HG02588 (cell line): ENCODE data around the gene TTC34.

ENCODE experiments used
- ATAC-seq: cut with Tn5 transposase; IDR thresholded peaks from one replicate; pipeline ENCODE4 v1.9.1; 2021; ENCODE audit warnings: mild to moderate bottlenecking, moderate library complexity; ENCODE audit not compliant: unreplicated experiment

The TTC34 gene

GRCh38 chr1:2607641-2608091 lies 193.8 kb downstream of the TTC34 start:
- ATAC-seq, result no peak

GRCh38 chr1:2606881-2607621 lies 194.4 kb downstream of the TTC34 start:
- ATAC-seq, result no peak

- no peak for ATAC-seq
These were observed 195.1 kb downstream of the TTC34 start for GRCh38 chr1:2606396-2606880.

- no peak for ATAC-seq
These were observed 195.7 kb downstream of the TTC34 start for GRCh38 chr1:2605509-2606395.

GRCh38 chr1:2604844-2605508 lies 196.5 kb downstream of the TTC34 start:
- ATAC-seq, result no peak

GRCh38 chr1:2604156-2604843 lies 197.2 kb downstream of the TTC34 start:
- ATAC-seq, result no peak

- no peak for ATAC-seq
These were observed 197.9 kb downstream of the TTC34 start for GRCh38 chr1:2603521-2604155.

GRCh38 chr1:2602866-2603520 lies 198.5 kb downstream of the TTC34 start:
- no peak for ATAC-seq

- ATAC-seq, result no peak
These were observed 199.1 kb downstream of the TTC34 start for GRCh38 chr1:2602311-2602835.

GRCh38 chr1:2601721-2602303 lies 199.7 kb downstream of the TTC34 start:
- ATAC-seq, result no peak

GRCh38 chr1:2598329-2598931 lies 203.1 kb downstream of the TTC34 start:
- no peak for ATAC-seq

GRCh38 chr1:2597441-2598328 lies 203.8 kb downstream of the TTC34 start:
- no peak for ATAC-seq

- ATAC-seq, result no peak
These were observed 204.8 kb downstream of the TTC34 start for GRCh38 chr1:2596530-2597333.

- ATAC-seq, result no peak
These were observed 205.5 kb downstream of the TTC34 start for GRCh38 chr1:2595812-2596529.

- ATAC-seq, result no peak
These were observed 206.2 kb downstream of the TTC34 start for GRCh38 chr1:2595261-2595811.

GRCh38 chr1:2594641-2595131 lies 206.8 kb downstream of the TTC34 start:
- ATAC-seq, result no peak
